HepG2 (cell line): ENCODE results near the gene PPM1H. TPM values are rescaled to one million over a fixed set of nuclear protein-coding genes. Genes with fewer than 3 reads are reported as not detected.

Source experiments
- ARNT ChIP-seq: fragments of 450-650 bp; IDR thresholded peaks from 2 replicates; pipeline ENCODE4 v1.6.1; 2017
- GATAD2A ChIP-seq: IDR thresholded peaks from 2 replicates; pipeline ENCODE4 v1.6.1; 2016
- KIAA2018 ChIP-seq: sonication (generic); formaldehyde crosslinking; IDR thresholded peaks from 2 replicates; pipeline ENCODE4 v1.5.0; 2020; ENCODE audit warnings: mild to moderate bottlenecking, missing genetic modification reagents, borderline replicate concordance
- MYPOP ChIP-seq: sonication (generic); formaldehyde crosslinking; IDR thresholded peaks from 2 replicates; pipeline ENCODE4 v1.8.1; 2023; ENCODE audit warnings: mild to moderate bottlenecking, moderate library complexity, missing genetic modification reagents
- PHF8 ChIP-seq: sonication (generic); formaldehyde crosslinking; IDR thresholded peaks from 2 replicates; pipeline ENCODE4 v1.5.0; 2020; ENCODE audit warnings: missing genetic modification reagents
- RXRB ChIP-seq: IDR thresholded peaks from 2 replicates; pipeline ENCODE4 v1.6.1; 2016; ENCODE audit warnings: borderline replicate concordance, missing genetic modification reagents, missing compliant biosample characterization
- SALL1 ChIP-seq: sonication (generic); formaldehyde crosslinking; IDR thresholded peaks from 2 replicates; pipeline ENCODE4 v1.8.0; 2022; ENCODE audit warnings: mild to moderate bottlenecking, missing genetic modification reagents
- SAP130 ChIP-seq: IDR thresholded peaks from 2 replicates; pipeline ENCODE4 v1.6.1; 2016; ENCODE audit warnings: low read depth
- SIX4 ChIP-seq: sonication (generic); formaldehyde crosslinking; IDR thresholded peaks from 2 replicates; pipeline ENCODE4 v1.4.0; 2020; ENCODE audit warnings: missing genetic modification reagents
- SP140L ChIP-seq: sonication (generic); formaldehyde crosslinking; IDR thresholded peaks from 2 replicates; pipeline ENCODE4 v1.4.0; 2020; ENCODE audit warnings: missing genetic modification reagents, borderline replicate concordance
- ZIK1 ChIP-seq: sonication (generic); formaldehyde crosslinking; IDR thresholded peaks from 2 replicates; pipeline ENCODE4 v1.5.0; 2020; ENCODE audit warnings: mild to moderate bottlenecking, low read depth, missing genetic modification reagents, borderline replicate concordance
- ZNF263 ChIP-seq: sonication (generic); formaldehyde crosslinking; IDR thresholded peaks from 2 replicates; pipeline ENCODE4 v1.4.0; 2020; ENCODE audit warnings: missing genetic modification reagents
- ZNF329 ChIP-seq: sonication (generic); formaldehyde crosslinking; IDR thresholded peaks from 2 replicates; pipeline ENCODE4 v1.9.0; 2021; ENCODE audit warnings: low read depth, mild to moderate bottlenecking, missing genetic modification reagents
- ZNF546 ChIP-seq: sonication (generic); formaldehyde crosslinking; conservative IDR thresholded peaks from 2 replicates; pipeline ENCODE4 v1.8.1; 2023; ENCODE audit warnings: mild to moderate bottlenecking, missing genetic modification reagents
- ZNF558 ChIP-seq: sonication (generic); formaldehyde crosslinking; IDR thresholded peaks from 2 replicates; pipeline ENCODE4 v1.9.0; 2022; ENCODE audit warnings: mild to moderate bottlenecking, missing genetic modification reagents, borderline replicate concordance
- ZNF703 ChIP-seq: sonication (generic); formaldehyde crosslinking; IDR thresholded peaks from 2 replicates; pipeline ENCODE4 v1.5.1; 2020; ENCODE audit warnings: missing genetic modification reagents, mild to moderate bottlenecking, moderate library complexity, borderline replicate concordance
- ZNF746 ChIP-seq: sonication (generic); formaldehyde crosslinking; IDR thresholded peaks from 2 replicates; pipeline ENCODE4 v1.8.0; 2022; ENCODE audit warnings: mild to moderate bottlenecking, missing genetic modification reagents
- polyA plus RNA-seq, 8 experiments: library from polyadenylated mRNA; depleted of rRNA in 3 of 8; stranded (reverse) in 7 of 8; unstranded in 1 of 8; fragments of >200 nt; fragmentation: Illumina TruSeq in 4 of 8; extraction: Trizol in 4 of 8; gene quantifications; 2 replicates each; pipeline versions ENCODE4 v1.2.1 to v1.2.3, GENCODE V29; 2011 to 2016; ENCODE audit warnings: low read depth in 4 of 8, missing spikeins in 1 of 8, mixed read lengths in 1 of 8; ENCODE audit not compliant: insufficient read depth in 1 of 8
- total RNA-seq, 5 experiments: library from RNA; depleted of rRNA; stranded (reverse); fragments of >200 nt; fragmentation: Illumina TruSeq; extraction: Trizol; gene quantifications; 2 replicates each; pipeline ENCODE4 v1.2.3, GENCODE V29; 2016; ENCODE audit warnings: low read depth in 1 of 5

PPM1H gene
- total and polyA plus RNA-seq, 2 of the 13 experiments (the other 11 are each of a cell fraction or from before 2014, with no cell fraction given) = 29.1 to 38.1 TPM

- TF ChIP-seq SP140L = no peak
- no peak for TF ChIP-seq ZNF263 (CRISPR knock-in tag)
- no peak for TF ChIP-seq ZNF329 (CRISPR knock-in tag)
- no peak for TF ChIP-seq MYPOP (CRISPR knock-in tag)
- TF ChIP-seq SAP130 (CRISPR knock-in tag) = no peak
- peak; percentile 30; the same call in 1 of the 2 replicates for TF ChIP-seq SALL1 (CRISPR knock-in tag)
- TF ChIP-seq ZIK1 (CRISPR knock-in tag) = no peak
- no peak for TF ChIP-seq PHF8 (CRISPR knock-in tag)
- TF ChIP-seq RXRB (CRISPR knock-in tag) = no peak
- peak; percentile 92 for TF ChIP-seq SIX4 (CRISPR knock-in tag)
- no peak for TF ChIP-seq ARNT
- TF ChIP-seq KIAA2018 = no peak
- no peak for TF ChIP-seq ZNF558 (CRISPR knock-in tag)
- TF ChIP-seq ZNF546 (CRISPR knock-in tag) = no peak
- no peak for TF ChIP-seq ZNF703 (CRISPR knock-in tag)
- no peak for TF ChIP-seq ZNF746 (CRISPR knock-in tag)
- 0 out of 2 replicates have a peak, but pooled peaks have one; percentile 10 for TF ChIP-seq GATAD2A
These were observed 39.5 kb downstream of the PPM1H start (continued) for GRCh38 chr12:62895351-62895877.
